OCI-LY7 (cell line): ENCODE data around the gene ENDOG.

Source experiments
- EZH2phosphoT487 ChIP-seq: fragments of 200-600 bp; sonication (generic); IDR thresholded peaks from 2 replicates; pipeline ENCODE4 v1.6.1; 2018; ENCODE audit warnings: low read depth, borderline replicate concordance, mild to moderate bottlenecking, mixed run types, antibody characterized with exemption, low read length, moderate library complexity, mixed read lengths
- TF ChIP-seq, protein P1 (sequence below): fragments of 200-600 bp; sonication (generic); conservative IDR thresholded peaks from 2 replicates; pipeline ENCODE4 v1.5.1; 2014; ENCODE audit warnings: mild to moderate bottlenecking, antibody characterized with exemption, low read length, moderate library complexity, mixed read lengths

DNA sequence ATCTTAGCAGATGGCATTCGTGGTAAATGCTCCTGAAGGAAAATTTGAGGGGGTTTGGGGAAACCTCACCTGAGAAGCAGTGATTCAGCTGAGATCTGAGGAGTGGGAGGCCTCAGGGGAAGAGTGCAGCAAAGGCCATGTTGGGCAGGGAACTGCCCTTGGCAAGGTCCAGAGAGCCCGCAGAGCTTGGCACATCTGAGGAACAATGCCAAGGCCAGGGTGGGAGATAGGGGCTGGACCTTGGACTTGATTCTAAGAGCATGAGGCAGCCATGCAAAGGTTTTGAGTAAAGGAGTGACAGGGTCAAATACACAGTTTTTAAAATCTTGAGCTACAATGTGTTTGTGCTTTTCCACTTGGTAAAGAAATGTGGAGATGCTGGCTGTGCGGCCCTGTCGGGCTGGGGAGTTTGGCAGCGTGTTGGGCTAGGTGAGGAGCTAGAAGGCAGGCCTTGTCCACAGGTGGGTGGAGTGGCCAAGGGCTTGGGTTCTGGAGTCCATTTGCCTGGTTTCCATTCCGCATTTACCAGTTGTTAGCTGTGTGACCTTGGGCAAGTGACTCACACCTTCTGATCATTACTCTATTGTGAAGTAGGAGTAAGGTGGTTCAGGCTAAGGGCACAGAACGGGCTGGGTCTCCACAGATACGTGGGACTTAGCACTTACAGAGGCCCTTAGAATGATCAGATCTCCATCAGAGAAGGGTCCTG lies 25.2 kb upstream of the ENDOG start:
- TF ChIP-seq, protein P1, sequence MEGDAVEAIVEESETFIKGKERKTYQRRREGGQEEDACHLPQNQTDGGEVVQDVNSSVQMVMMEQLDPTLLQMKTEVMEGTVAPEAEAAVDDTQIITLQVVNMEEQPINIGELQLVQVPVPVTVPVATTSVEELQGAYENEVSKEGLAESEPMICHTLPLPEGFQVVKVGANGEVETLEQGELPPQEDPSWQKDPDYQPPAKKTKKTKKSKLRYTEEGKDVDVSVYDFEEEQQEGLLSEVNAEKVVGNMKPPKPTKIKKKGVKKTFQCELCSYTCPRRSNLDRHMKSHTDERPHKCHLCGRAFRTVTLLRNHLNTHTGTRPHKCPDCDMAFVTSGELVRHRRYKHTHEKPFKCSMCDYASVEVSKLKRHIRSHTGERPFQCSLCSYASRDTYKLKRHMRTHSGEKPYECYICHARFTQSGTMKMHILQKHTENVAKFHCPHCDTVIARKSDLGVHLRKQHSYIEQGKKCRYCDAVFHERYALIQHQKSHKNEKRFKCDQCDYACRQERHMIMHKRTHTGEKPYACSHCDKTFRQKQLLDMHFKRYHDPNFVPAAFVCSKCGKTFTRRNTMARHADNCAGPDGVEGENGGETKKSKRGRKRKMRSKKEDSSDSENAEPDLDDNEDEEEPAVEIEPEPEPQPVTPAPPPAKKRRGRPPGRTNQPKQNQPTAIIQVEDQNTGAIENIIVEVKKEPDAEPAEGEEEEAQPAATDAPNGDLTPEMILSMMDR: no peak
- TF ChIP-seq EZH2phosphoT487: no peak
